IMR-90 (cell line): ENCODE measurements around the gene CYP2F1. TPM values are rescaled to one million over a fixed set of nuclear protein-coding genes. Genes with fewer than 3 reads are reported as not detected.

Source experiments
- ATAC-seq: fragments of 200-7000 bp; cut with Tn5 transposase; 2 replicates; pipeline ENCODE4 v1.9.1; 2020; ENCODE audit warnings: low read depth, mild to moderate bottlenecking, moderate library complexity
- BruUV-seq: library from RNA; stranded (reverse); fragments of 400-500 nt; replicated peaks from 2 replicates; lab custom pipeline; 2021; lab: Mats Ljungman, UMichigan
- CTCF ChIA-PET: fragments of 300-600 bp; formaldehyde crosslinking; extraction: SDS; loops from one replicate; lab custom pipeline; 2021; ENCODE audit warnings: antibody characterized with exemption; lab: Yijun Ruan, JAX
- POLR2A ChIA-PET: fragments of 300-600 bp; sonication (Branson Sonifier 250); formaldehyde crosslinking; loops from one replicate; lab custom pipeline; 2022; ENCODE audit warnings: antibody characterized with exemption; ENCODE audit not compliant: unreplicated experiment; lab: Charles Lee
- DNase-seq: peaks from one replicate; pipeline ENCODE4 v3.0.0; 2013
- H2AFZ ChIP-seq: replicated peaks from 2 replicates; pipeline ENCODE3; 2013; ENCODE audit warnings: low read length, mild to moderate bottlenecking; ENCODE audit not compliant: poor library complexity
- H2AK5ac ChIP-seq: 2 replicates; pipeline ENCODE4 v1.6.1; 2013; ENCODE audit warnings: low read depth, low read length, inconsistent platforms
- H2AK9ac ChIP-seq: replicated peaks from 2 replicates; pipeline ENCODE3; 2013; ENCODE audit warnings: mild to moderate bottlenecking, low read depth, low read length, moderate library complexity; ENCODE audit not compliant: poor library complexity
- H2BK120ac ChIP-seq: 2 replicates; pipeline ENCODE4 v1.6.1; 2013; ENCODE audit warnings: low read depth, low read length, inconsistent platforms
- H2BK15ac ChIP-seq: 3 replicates; pipeline ENCODE4 v1.6.1; 2013; ENCODE audit warnings: low read depth, low read length, inconsistent platforms
- H2BK20ac ChIP-seq: 2 replicates; pipeline ENCODE4 v1.6.1; 2013; ENCODE audit warnings: low read depth, mild to moderate bottlenecking, inconsistent platforms, low read length, moderate library complexity
- H2BK5ac ChIP-seq: 2 replicates; pipeline ENCODE4 v1.6.1; 2013; ENCODE audit warnings: mild to moderate bottlenecking, low read depth, low read length, inconsistent platforms; ENCODE audit not compliant: poor library complexity, severe bottlenecking
- H3K14ac ChIP-seq: replicated peaks from 2 replicates; pipeline ENCODE4 v1.6.1; 2013; ENCODE audit warnings: low read depth, low read length, inconsistent platforms
- H3K18ac ChIP-seq: 2 replicates; pipeline ENCODE4 v1.6.1; 2013; ENCODE audit warnings: low read depth, low read length, control low read depth
- H3K23ac ChIP-seq: 2 replicates; pipeline ENCODE4 v1.6.1; 2013; ENCODE audit warnings: low read depth, low read length, inconsistent platforms
- H3K27ac ChIP-seq: 2 replicates; pipeline ENCODE4 v1.5.1; 2013; ENCODE audit warnings: mild to moderate bottlenecking, control low read depth, low read length; ENCODE audit not compliant: insufficient read depth
- H3K27me3 ChIP-seq: 2 replicates; pipeline ENCODE4 v1.6.1; 2013; ENCODE audit warnings: low read length; ENCODE audit not compliant: control insufficient read depth, insufficient read depth
- H3K36me3 ChIP-seq: 2 replicates; pipeline ENCODE4 v1.6.1; 2013; ENCODE audit warnings: low read length, mixed read lengths; ENCODE audit not compliant: control insufficient read depth, insufficient read depth
- H3K4ac ChIP-seq: 2 replicates; pipeline ENCODE4 v1.6.1; 2013; ENCODE audit warnings: low read depth, low read length, inconsistent platforms
- H3K4me1 ChIP-seq: 2 replicates; pipeline ENCODE4 v1.6.1; 2013; ENCODE audit warnings: low read length, mixed read lengths; ENCODE audit not compliant: control insufficient read depth, insufficient read depth
- H3K4me2 ChIP-seq: 2 replicates; pipeline ENCODE4 v1.6.1; 2013; ENCODE audit warnings: low read depth, mild to moderate bottlenecking, control low read depth, low read length, moderate library complexity
- H3K4me3 ChIP-seq: 2 replicates; pipeline ENCODE4 v1.5.1; 2013; ENCODE audit warnings: low read depth, mild to moderate bottlenecking, control low read depth, low read length, moderate library complexity; ENCODE audit not compliant: insufficient read depth
- H3K56ac ChIP-seq: 2 replicates; pipeline ENCODE4 v1.6.1; 2013; ENCODE audit warnings: low read length, inconsistent platforms; ENCODE audit not compliant: insufficient read depth; ENCODE audit errors: extremely low read depth
- H3K79me1 ChIP-seq, 2 experiments: 2 replicates each; pipeline ENCODE4 v1.6.1; 2013; ENCODE audit warnings: low read length in 2 of 2, inconsistent platforms in 1 of 2, low read depth in 1 of 2
- H3K9ac ChIP-seq: 2 replicates; pipeline ENCODE4 v1.6.1; 2013; ENCODE audit warnings: low read depth, low read length, control low read depth
- H3K9me1 ChIP-seq: 2 replicates; pipeline ENCODE4 v1.6.1; 2013; ENCODE audit warnings: low read length, inconsistent platforms; ENCODE audit not compliant: insufficient read depth
- H3K9me3 ChIP-seq: 2 replicates; pipeline ENCODE4 v1.6.1; 2013; ENCODE audit warnings: low read length; ENCODE audit not compliant: control insufficient read depth, insufficient read depth
- H4K20me1 ChIP-seq: 2 replicates; pipeline ENCODE4 v1.6.1; 2013; ENCODE audit warnings: low read length, inconsistent platforms; ENCODE audit not compliant: insufficient read depth
- H4K5ac ChIP-seq: 2 replicates; pipeline ENCODE4 v1.6.1; 2013; ENCODE audit warnings: mild to moderate bottlenecking, low read depth, low read length, control low read depth
- H4K8ac ChIP-seq, 2 experiments: 2 replicates each; pipeline ENCODE4 v1.6.1; 2013; ENCODE audit warnings: low read depth in 2 of 2, low read length in 2 of 2, control low read depth in 1 of 2, inconsistent platforms in 1 of 2
- H4K91ac ChIP-seq: 2 replicates; pipeline ENCODE4 v1.6.1; 2013; ENCODE audit warnings: low read depth, low read length, inconsistent platforms; ENCODE audit not compliant: insufficient read depth
- BHLHE40 ChIP-seq: fragments of 150-350 bp; IDR thresholded peaks from 2 replicates; pipeline ENCODE4 v1.6.1; 2016; ENCODE audit warnings: mild to moderate bottlenecking, low read depth, low read length
- CEBPB ChIP-seq: IDR thresholded peaks from 2 replicates; pipeline ENCODE4 v1.6.1; 2012; ENCODE audit warnings: low read depth, low read length, improper control_type of control experiment
- CHD1 ChIP-seq: IDR thresholded peaks from 2 replicates; pipeline ENCODE4 v1.6.1; 2012; ENCODE audit warnings: low read depth, low read length, improper control_type of control experiment
- FOS ChIP-seq: fragments of 150-350 bp; IDR thresholded peaks from 2 replicates; pipeline ENCODE4 v1.6.1; 2016; ENCODE audit warnings: low read depth, low read length
- MAFK ChIP-seq: IDR thresholded peaks from 2 replicates; pipeline ENCODE4 v1.6.1; 2012; ENCODE audit warnings: low read depth, low read length, improper control_type of control experiment
- MAZ ChIP-seq: IDR thresholded peaks from 2 replicates; pipeline ENCODE4 v1.6.1; 2012; ENCODE audit warnings: low read depth, mild to moderate bottlenecking, low read length, improper control_type of control experiment, moderate library complexity, borderline replicate concordance
- MXI1 ChIP-seq: IDR thresholded peaks from 2 replicates; pipeline ENCODE4 v1.6.1; 2012; ENCODE audit warnings: low read depth, mild to moderate bottlenecking, low read length, moderate library complexity, borderline replicate concordance
- NFE2L2 ChIP-seq: fragments of 150-350 bp; IDR thresholded peaks from 2 replicates; pipeline ENCODE4 v1.6.1; 2016; ENCODE audit warnings: low read depth, mild to moderate bottlenecking, low read length
- POLR2A ChIP-seq: IDR thresholded peaks from 2 replicates; pipeline ENCODE4 v1.6.1; 2012; ENCODE audit warnings: mild to moderate bottlenecking, low read depth, low read length
- RAD21 ChIP-seq: IDR thresholded peaks from 2 replicates; pipeline ENCODE4 v1.6.1; 2012; ENCODE audit warnings: low read length, improper control_type of control experiment
- RCOR1 ChIP-seq: IDR thresholded peaks from 2 replicates; pipeline ENCODE4 v1.6.1; 2012; ENCODE audit warnings: mild to moderate bottlenecking, low read length, improper control_type of control experiment; ENCODE audit not compliant: insufficient replicate concordance
- RFX5 ChIP-seq: IDR thresholded peaks from 2 replicates; pipeline ENCODE4 v1.8.0; 2012; ENCODE audit warnings: low read depth, mild to moderate bottlenecking, low read length, moderate library complexity
- SMC3 ChIP-seq: fragments of 150-350 bp; IDR thresholded peaks from 2 replicates; pipeline ENCODE4 v1.6.1; 2016; ENCODE audit warnings: low read depth, mild to moderate bottlenecking, antibody characterized with exemption, low read length, moderate library complexity
- WGBS, 2 experiments: methylation state at CpG; one replicate each; pipeline versions ENCODE4 v1.1.5 to v1.1.7; 2013; ENCODE audit warnings: missing lambda C conversion rate in 2 of 2; ENCODE audit not compliant: insufficient read length in 1 of 2; ENCODE audit errors: extremely low coverage in 2 of 2; 5-methylcytosine and 5-hydroxymethylcytosine counted together
- dilution Hi-C: fragments of 300-500 bp; cut with HindIII; formaldehyde crosslinking; loops from one replicate; pipeline ENCODE4 v1.14.3; 2018; ENCODE audit warnings: low sequenced_read_pairs; ENCODE audit not compliant: unreplicated experiment
- in situ Hi-C: fragments of 300-500 bp; cut with MboI; formaldehyde crosslinking; loops from 3 replicates; pipeline ENCODE4 v1.14.3; 2019; ENCODE audit warnings: low sequenced_read_pairs, inconsistent platforms, mixed read lengths
- intact Hi-C: fragments of 100-400 bp; cut with micrococcal nuclease; formaldehyde crosslinking; loops from 2 replicates; pipeline ENCODE4 v1.10.0; 2022
- polyA plus RNA-seq, 3 experiments: library from polyadenylated mRNA; depleted of rRNA; stranded (reverse); fragments of >200 nt; gene quantifications; 2 replicates each; pipeline ENCODE4 v1.2.3, GENCODE V29; 2012; ENCODE audit warnings: low replicate concordance in 1 of 3
- total RNA-seq: library from RNA; depleted of rRNA; stranded (reverse); fragments of >200 nt; gene quantifications from 2 replicates; pipeline ENCODE4 v1.2.3, GENCODE V29; 2012
- TF ChIP-seq, protein P1 (sequence below): conservative IDR thresholded peaks from 2 replicates; pipeline ENCODE4 v1.5.1; 2012; ENCODE audit warnings: mild to moderate bottlenecking, low read depth, low read length, improper control_type of control experiment
- TF ChIP-seq, protein P2 (sequence below): fragments of 150-350 bp; IDR thresholded peaks from 2 replicates; pipeline ENCODE4 v1.6.1; 2017; ENCODE audit warnings: mild to moderate bottlenecking, antibody characterized with exemption, low read length, low read depth
- TF ChIP-seq, protein P3 (sequence below): fragments of 150-350 bp; IDR thresholded peaks from 2 replicates; pipeline ENCODE4 v1.6.1; 2016; ENCODE audit warnings: low read depth, mild to moderate bottlenecking, low read length, moderate library complexity, borderline replicate concordance

Gene CYP2F1
- total and polyA plus RNA-seq, 2 of the 4 experiments (the other 2 are of a cell fraction) = not detected

DNA sequence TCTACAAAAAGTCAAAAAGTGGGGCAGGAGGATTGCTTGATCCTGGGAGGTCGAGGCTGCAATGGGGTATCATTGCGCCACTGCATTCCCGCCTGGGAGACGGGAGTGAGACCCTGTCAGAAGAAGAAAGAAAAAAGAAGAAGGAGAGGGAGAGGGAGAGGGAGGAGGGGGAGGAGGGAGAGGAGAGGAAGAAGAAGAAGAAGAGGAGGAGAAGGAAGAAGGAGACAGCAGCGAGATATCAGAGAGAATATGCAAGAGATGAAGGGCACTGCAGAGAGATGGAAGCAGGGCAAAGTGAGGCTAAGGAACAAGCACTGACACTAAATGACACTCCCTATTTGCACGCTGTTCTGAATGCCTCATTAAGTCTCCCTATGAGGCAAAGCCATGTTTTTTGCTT is 14.5 kb downstream of the CYP2F1 start:
- H2BK15ac ChIP-seq = no peak overlapping the region
- no peak overlapping the region for H3K4me2 ChIP-seq
- H4K20me1 ChIP-seq = no peaks in the 10 kb centered on the region
- H4K8ac ChIP-seq = no peak overlapping the region
- no peak overlapping the region for H3K9ac ChIP-seq
- DNase-seq = no peak
- ChIA-PET POLR2A (no interaction called here), CTCF (no interaction called here)
- no peak for TF ChIP-seq RFX5
- TF ChIP-seq MAFK = no peak
- TF ChIP-seq, protein P1, sequence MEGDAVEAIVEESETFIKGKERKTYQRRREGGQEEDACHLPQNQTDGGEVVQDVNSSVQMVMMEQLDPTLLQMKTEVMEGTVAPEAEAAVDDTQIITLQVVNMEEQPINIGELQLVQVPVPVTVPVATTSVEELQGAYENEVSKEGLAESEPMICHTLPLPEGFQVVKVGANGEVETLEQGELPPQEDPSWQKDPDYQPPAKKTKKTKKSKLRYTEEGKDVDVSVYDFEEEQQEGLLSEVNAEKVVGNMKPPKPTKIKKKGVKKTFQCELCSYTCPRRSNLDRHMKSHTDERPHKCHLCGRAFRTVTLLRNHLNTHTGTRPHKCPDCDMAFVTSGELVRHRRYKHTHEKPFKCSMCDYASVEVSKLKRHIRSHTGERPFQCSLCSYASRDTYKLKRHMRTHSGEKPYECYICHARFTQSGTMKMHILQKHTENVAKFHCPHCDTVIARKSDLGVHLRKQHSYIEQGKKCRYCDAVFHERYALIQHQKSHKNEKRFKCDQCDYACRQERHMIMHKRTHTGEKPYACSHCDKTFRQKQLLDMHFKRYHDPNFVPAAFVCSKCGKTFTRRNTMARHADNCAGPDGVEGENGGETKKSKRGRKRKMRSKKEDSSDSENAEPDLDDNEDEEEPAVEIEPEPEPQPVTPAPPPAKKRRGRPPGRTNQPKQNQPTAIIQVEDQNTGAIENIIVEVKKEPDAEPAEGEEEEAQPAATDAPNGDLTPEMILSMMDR = no peak
- no peak for TF ChIP-seq POLR2A
- no peak for TF ChIP-seq MAZ
- no peak for TF ChIP-seq BHLHE40
- TF ChIP-seq SMC3 = no peak
- no peak for TF ChIP-seq FOS
- TF ChIP-seq, protein P2, sequence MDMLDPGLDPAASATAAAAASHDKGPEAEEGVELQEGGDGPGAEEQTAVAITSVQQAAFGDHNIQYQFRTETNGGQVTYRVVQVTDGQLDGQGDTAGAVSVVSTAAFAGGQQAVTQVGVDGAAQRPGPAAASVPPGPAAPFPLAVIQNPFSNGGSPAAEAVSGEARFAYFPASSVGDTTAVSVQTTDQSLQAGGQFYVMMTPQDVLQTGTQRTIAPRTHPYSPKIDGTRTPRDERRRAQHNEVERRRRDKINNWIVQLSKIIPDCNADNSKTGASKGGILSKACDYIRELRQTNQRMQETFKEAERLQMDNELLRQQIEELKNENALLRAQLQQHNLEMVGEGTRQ = no peak
- no peak for TF ChIP-seq RAD21
- no peak for TF ChIP-seq RCOR1
- TF ChIP-seq MXI1 = no peak
- TF ChIP-seq, protein P3, sequence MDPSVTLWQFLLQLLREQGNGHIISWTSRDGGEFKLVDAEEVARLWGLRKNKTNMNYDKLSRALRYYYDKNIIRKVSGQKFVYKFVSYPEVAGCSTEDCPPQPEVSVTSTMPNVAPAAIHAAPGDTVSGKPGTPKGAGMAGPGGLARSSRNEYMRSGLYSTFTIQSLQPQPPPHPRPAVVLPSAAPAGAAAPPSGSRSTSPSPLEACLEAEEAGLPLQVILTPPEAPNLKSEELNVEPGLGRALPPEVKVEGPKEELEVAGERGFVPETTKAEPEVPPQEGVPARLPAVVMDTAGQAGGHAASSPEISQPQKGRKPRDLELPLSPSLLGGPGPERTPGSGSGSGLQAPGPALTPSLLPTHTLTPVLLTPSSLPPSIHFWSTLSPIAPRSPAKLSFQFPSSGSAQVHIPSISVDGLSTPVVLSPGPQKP = no peak
- no peak for TF ChIP-seq CEBPB
- TF ChIP-seq CHD1 = no peak
- TF ChIP-seq NFE2L2 = no peak
- H2AFZ ChIP-seq = no peak overlapping the region
- no peaks in the 10 kb centered on the region for H3K36me3 ChIP-seq
- dilution Hi-C loops = no loop called here
- no peak overlapping the region for H3K56ac ChIP-seq
- H3K4ac ChIP-seq = no peak overlapping the region
- no peak overlapping the region for H3K14ac ChIP-seq
- H3K9me1 ChIP-seq = no peaks in the 10 kb centered on the region
- no peak overlapping the region for H2AK9ac ChIP-seq
- H3K23ac ChIP-seq = no peak overlapping the region
- 67% methylated on average over 4 of the region's 6 CpGs; no CpG with 5 or more reads in 1 of the 2 experiments for WGBS, 2 experiments
- no TSS peak for BruUV-seq
- no peaks in the 10 kb centered on the region for H3K4me1 ChIP-seq
- peaks cover 20% of the 10 kb centered on the region for H3K27me3 ChIP-seq
- H3K79me1 ChIP-seq = no peaks in the 10 kb centered on the region
- in situ Hi-C loops = no loop called here
- no peak overlapping the region for H2BK5ac ChIP-seq
- H2BK120ac ChIP-seq = no peak overlapping the region
- H4K5ac ChIP-seq = no peak overlapping the region
- no peaks in the 10 kb centered on the region for H3K9me3 ChIP-seq
- no peak overlapping the region for H3K4me3 ChIP-seq
- no peak overlapping the region for H2AK5ac ChIP-seq
- ATAC-seq = no peak
- no peak overlapping the region for H4K91ac ChIP-seq
- no peak overlapping the region for H3K18ac ChIP-seq
- no peak overlapping the region for H2BK20ac ChIP-seq
- intact Hi-C loops = no loop called here
- no peak overlapping the region for H3K27ac ChIP-seq
